ENCODE data around the gene KCNJ9. TPM values are rescaled to one million over a fixed set of nuclear protein-coding genes. Genes with fewer than 3 reads are reported as not detected.

KCNJ9 gene
- total and polyA plus RNA-seq, 2 of the 4 experiments (the other 2 are of a cell fraction): not detected

DNA sequence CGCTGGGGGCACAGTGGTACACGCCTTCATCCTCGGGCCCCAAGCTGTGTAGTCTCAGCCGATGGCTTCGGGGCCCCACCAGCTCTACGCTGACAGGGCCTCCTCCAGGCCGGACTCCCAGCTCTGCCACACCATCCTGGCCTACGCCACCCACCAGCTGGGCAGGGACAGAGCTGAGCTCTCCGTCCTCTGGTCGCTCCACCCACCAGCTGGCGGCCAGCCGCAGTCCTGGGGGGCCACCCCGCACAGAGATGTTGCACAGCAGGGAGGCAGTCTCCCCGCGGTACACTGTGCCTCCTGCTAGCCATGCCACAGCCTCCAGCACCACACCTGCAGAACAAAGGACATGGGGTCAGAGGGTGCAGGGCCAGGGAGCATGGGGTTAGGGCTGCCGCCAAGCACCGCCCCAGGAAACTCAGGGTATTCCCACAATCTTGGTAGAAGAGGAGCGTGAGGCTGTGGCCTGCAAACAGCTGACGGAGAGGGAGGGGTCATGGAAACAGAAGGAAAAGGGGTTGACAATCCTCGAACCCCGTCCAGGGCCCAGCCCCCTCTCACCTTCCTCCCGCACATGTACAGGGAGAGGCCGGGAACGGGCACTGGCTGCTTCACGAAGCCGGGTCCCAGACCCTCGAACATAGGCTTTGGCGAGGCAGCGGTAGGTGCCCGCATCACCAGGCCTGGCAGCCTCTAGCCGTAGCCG, 11.2 kb downstream of the KCNJ9 start:
- no peak overlapping the region for H3K9ac ChIP-seq (ENCODE audit: low read depth, low read length)
- H2AK5ac ChIP-seq (ENCODE audit: low read depth, low read length): no peak overlapping the region
- H4K91ac ChIP-seq (ENCODE audit: insufficient read depth, low read depth, low read length): no peak overlapping the region
- H3K27me3 ChIP-seq (ENCODE audit: control insufficient read depth, insufficient read depth, low read length): no peaks in the 10 kb centered on the region
- no peak overlapping the region for H3K4me3 ChIP-seq (ENCODE audit: insufficient read depth, low read depth, low read length)
- H3K79me1 ChIP-seq (ENCODE audit: low read depth in 1 of 2, low read length in 2 of 2): peaks cover 0 to 18% of the 10 kb centered on the region in 2 experiments; a peak in 2 of 4 replicates
- H4K5ac ChIP-seq (ENCODE audit: low read depth, low read length): no peak overlapping the region
- H3K14ac ChIP-seq (replicated peaks; ENCODE audit: low read depth, low read length): no peak overlapping the region
- no peak for TF ChIP-seq BHLHE40 (IDR thresholded peaks at IDR 0.05; ENCODE audit: low read depth, low read length)
- no peak for TF ChIP-seq MAFK (IDR thresholded peaks at IDR 0.05; ENCODE audit: low read depth, low read length)
- TF ChIP-seq CHD1 (IDR thresholded peaks at IDR 0.05; ENCODE audit: low read depth, low read length): no peak
- TF ChIP-seq, protein P1, sequence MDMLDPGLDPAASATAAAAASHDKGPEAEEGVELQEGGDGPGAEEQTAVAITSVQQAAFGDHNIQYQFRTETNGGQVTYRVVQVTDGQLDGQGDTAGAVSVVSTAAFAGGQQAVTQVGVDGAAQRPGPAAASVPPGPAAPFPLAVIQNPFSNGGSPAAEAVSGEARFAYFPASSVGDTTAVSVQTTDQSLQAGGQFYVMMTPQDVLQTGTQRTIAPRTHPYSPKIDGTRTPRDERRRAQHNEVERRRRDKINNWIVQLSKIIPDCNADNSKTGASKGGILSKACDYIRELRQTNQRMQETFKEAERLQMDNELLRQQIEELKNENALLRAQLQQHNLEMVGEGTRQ (IDR thresholded peaks at IDR 0.05; ENCODE audit: low read depth, low read length): no peak
- no peak for TF ChIP-seq POLR2A (IDR thresholded peaks at IDR 0.05; ENCODE audit: low read depth, low read length)
- no peak for TF ChIP-seq CEBPB (IDR thresholded peaks at IDR 0.05; ENCODE audit: low read depth, low read length)
- TF ChIP-seq RFX5 (IDR thresholded peaks at IDR 0.05; ENCODE audit: low read depth, low read length): no peak
- TF ChIP-seq SMC3 (IDR thresholded peaks at IDR 0.05; ENCODE audit: low read depth, low read length): no peak
- TF ChIP-seq RCOR1 (IDR thresholded peaks at IDR 0.05; ENCODE audit: insufficient replicate concordance, low read length): no peak
- no peak for TF ChIP-seq NFE2L2 (IDR thresholded peaks at IDR 0.05; ENCODE audit: low read depth, low read length)
- no peak overlapping the region for H3K4me2 ChIP-seq (ENCODE audit: low read depth, low read length)
- in situ Hi-C loops (cut with MboI; ENCODE audit: low sequenced_read_pairs) (loop anchor here (10.0 kb wide), 1 partner anchor 262 kb away; no protein-coding TSS in a partner anchor), dilution Hi-C loops (cut with HindIII; ENCODE audit: low sequenced_read_pairs, unreplicated experiment) (no loop called here), intact Hi-C loops (cut with micrococcal nuclease) (no loop called here)
- POLR2A ChIA-PET (ENCODE audit: unreplicated experiment): no interaction called here
- peaks cover under 1% of the 10 kb centered on the region for H3K4me1 ChIP-seq (ENCODE audit: control insufficient read depth, insufficient read depth, low read length)
- H3K9me1 ChIP-seq (ENCODE audit: insufficient read depth, low read length): no peaks in the 10 kb centered on the region
- ATAC-seq (ENCODE audit: low read depth): no peak
- no peak overlapping the region for H3K4ac ChIP-seq (ENCODE audit: low read depth, low read length)
- H2BK15ac ChIP-seq (ENCODE audit: low read depth, low read length): no peak overlapping the region
- H3K56ac ChIP-seq (ENCODE audit: extremely low read depth, insufficient read depth, low read length): no peak overlapping the region
- no peak overlapping the region for H2AK9ac ChIP-seq (replicated peaks; ENCODE audit: low read depth, low read length, poor library complexity)
- peak overlapping the region; percentile 23 for H2AFZ ChIP-seq (replicated peaks; ENCODE audit: low read length, poor library complexity)
- CTCF ChIA-PET: no interaction called here
- H3K36me3 ChIP-seq (ENCODE audit: control insufficient read depth, insufficient read depth, low read length): peaks cover 8% of the 10 kb centered on the region
- H4K8ac ChIP-seq (ENCODE audit: low read depth in 2 of 2, low read length in 2 of 2): no peak overlapping the region
- no peak overlapping the region for H3K27ac ChIP-seq (ENCODE audit: insufficient read depth, low read length)
- WGBS, 2 experiments (ENCODE audit: extremely low coverage in 2 of 2, insufficient read length in 1 of 2): 92% methylated on average over 17 of the region's 32 CpGs; no CpG with 5 or more reads in 1 of the 2 experiments
- no peak overlapping the region for H2BK20ac ChIP-seq (ENCODE audit: low read depth, low read length)
- H4K20me1 ChIP-seq (ENCODE audit: insufficient read depth, low read length): 0 out of 2 replicates have a peak, but pooled peaks cover 5% of the 10 kb centered on the region
- no peak for DNase-seq
- H3K9me3 ChIP-seq (ENCODE audit: control insufficient read depth, insufficient read depth, low read length): no peaks in the 10 kb centered on the region
- H2BK120ac ChIP-seq (ENCODE audit: low read depth, low read length): no peak overlapping the region
- H3K23ac ChIP-seq (ENCODE audit: low read depth, low read length): no peak overlapping the region
- H2BK5ac ChIP-seq (ENCODE audit: low read depth, low read length, poor library complexity, severe bottlenecking): no peak overlapping the region
- BruUV-seq (replicated peaks): no TSS peak
- no peak overlapping the region for H3K18ac ChIP-seq (ENCODE audit: low read depth, low read length)

Measured in IMR-90 (cell line).